HL-60 (cell line): ENCODE measurements around the gene ECI1.

Source experiments
- DNase-seq, 2 experiments: peaks; one replicate each; pipeline ENCODE4 v3.0.0-alpha.2; 2010 to 2020; ENCODE audit warnings: low read depth in 1 of 2, low spot score in 1 of 2
- H3K27ac ChIP-seq: fragments of 250-450 bp; sonication (Bioruptor Pico); replicated peaks from 2 replicates; pipeline ENCODE4 v1.5.1; 2020; ENCODE audit warnings: mild to moderate bottlenecking, moderate library complexity
- H3K27me3 ChIP-seq: fragments of 250-450 bp; sonication (Bioruptor Pico); 2 replicates; pipeline ENCODE4 v1.5.1; 2021; ENCODE audit warnings: mild to moderate bottlenecking, moderate library complexity; ENCODE audit not compliant: insufficient read depth, poor library complexity, severe bottlenecking
- H3K4me3 ChIP-seq: replicated peaks from 2 replicates; pipeline ENCODE4 v1.5.1; 2011; ENCODE audit warnings: mild to moderate bottlenecking, control low read depth, low read length; ENCODE audit not compliant: insufficient read depth
- CTCF ChIP-seq: IDR thresholded peaks from one replicate; pipeline ENCODE4 v1.5.1; 2011; ENCODE audit warnings: low read length, control low read depth, inconsistent platforms; ENCODE audit not compliant: insufficient read depth
- GABPA ChIP-seq: IDR thresholded peaks from 2 replicates; pipeline ENCODE4 v1.6.1; 2012; ENCODE audit warnings: low read depth
- POLR2AphosphoS5 ChIP-seq: IDR thresholded peaks from 2 replicates; pipeline ENCODE4 v1.6.1; 2012; ENCODE audit warnings: low read depth
- REST ChIP-seq: IDR thresholded peaks from 2 replicates; pipeline ENCODE4 v1.6.1; 2012; ENCODE audit warnings: low read depth; ENCODE audit not compliant: insufficient replicate concordance
- SPI1 ChIP-seq: IDR thresholded peaks from 2 replicates; pipeline ENCODE4 v1.6.1; 2012; ENCODE audit warnings: low read depth, mild to moderate bottlenecking, borderline replicate concordance

The ECI1 gene

GRCh38 chr16:2216330-2216729, 35.1 kb downstream of the ECI1 start:
- Histone ChIP-seq H3K4me3 (no peak overlapping the region), H3K27me3 (no peaks in the 10 kb centered on the region), H3K27ac (no peak overlapping the region; the same call in 1 of the 2 replicates)
- TF ChIP-seq SPI1 (no peak), GABPA (no peak), REST (no peak), CTCF (no peak), POLR2AphosphoS5 (no peak)
- no peak for DNase-seq

- H3K27ac ChIP-seq = peak within 1 kb of the TSS; percentile 88
- H3K27me3 ChIP-seq = no peaks in the 10 kb centered on the region
- DNase-seq = no peak
- peak within 1 kb of the TSS; percentile 87 for H3K4me3 ChIP-seq
- TF ChIP-seq CTCF = no peak
- no peak for TF ChIP-seq REST
- no peak for TF ChIP-seq POLR2AphosphoS5
- no peak for TF ChIP-seq SPI1
- no peak for TF ChIP-seq GABPA
These were observed 36.7 kb downstream of the ECI1 start, which contains the start of gene PGP for GRCh38 chr16:2214719-2214968. Gene PGP, minus strand, starts transcription at chr16:2214840. Its CDS starts 63 bp downstream, at chr16:2214777.

GRCh38 chr16:2213817-2214718, 37.3 kb downstream of the ECI1 start:
- no peak for TF ChIP-seq GABPA
- TF ChIP-seq SPI1 = no peak
- no peak for TF ChIP-seq POLR2AphosphoS5
- no peak for TF ChIP-seq REST
- no peak for TF ChIP-seq CTCF
- peak in 1 of 2 experiments; percentile 65 for DNase-seq
- Histone ChIP-seq H3K4me3 (peak overlapping the region; percentile 87), H3K27me3 (no peaks in the 10 kb centered on the region), H3K27ac (peak overlapping the region; percentile 60)
